Thoracic aorta (tissue), 2 donors: ENCODE results near the gene UBE4A. TPM values are rescaled to one million over a fixed set of nuclear protein-coding genes. Genes with fewer than 3 reads are reported as not detected.

Experiments
- ATAC-seq: fragments of 150-250 bp; one replicate; pipeline ENCODE4 v1.8.0; 2017; ENCODE audit warnings: low read depth; ENCODE audit not compliant: insufficient number of reproducible peaks, low FRiP score
- DNase-seq: peaks from one replicate; pipeline ENCODE4 v3.0.0-alpha.2; 2020; ENCODE audit warnings: low spot score
- H3K27ac ChIP-seq, 2 donors: fragments of 200-600 bp; sonication (generic); 1 replicate in 1 of 2; 2 replicates in 1 of 2; pipeline ENCODE4 v1.5.1; 2016; ENCODE audit warnings: mild to moderate bottlenecking in 2 of 2, moderate library complexity in 2 of 2
- H3K27me3 ChIP-seq: fragments of 200-600 bp; sonication (generic); replicated peaks from 2 replicates; pipeline ENCODE4 v1.6.0; 2016; ENCODE audit warnings: mild to moderate bottlenecking; ENCODE audit not compliant: insufficient read depth
- H3K36me3 ChIP-seq: fragments of 200-600 bp; sonication (generic); one replicate; pipeline ENCODE4 v1.5.1; 2016
- H3K4me1 ChIP-seq, 2 donors: fragments of 200-600 bp; sonication (generic); 1 replicate in 1 of 2; 2 replicates in 1 of 2; pipeline versions ENCODE4 v1.5.1 to v1.6.0; 2016; ENCODE audit warnings: low read depth in 2 of 2, mild to moderate bottlenecking in 1 of 2; ENCODE audit not compliant: control insufficient read depth in 1 of 2
- H3K4me3 ChIP-seq: fragments of 200-600 bp; sonication (generic); 2 replicates; pipeline ENCODE4 v1.5.1; 2016; ENCODE audit warnings: mild to moderate bottlenecking
- H3K9me3 ChIP-seq: fragments of 200-600 bp; sonication (generic); 2 replicates; pipeline ENCODE4 v1.5.1; 2016
- CTCF ChIP-seq: fragments of 200-600 bp; sonication (generic); IDR thresholded peaks from one replicate; pipeline ENCODE4 v1.5.1; 2019; ENCODE audit warnings: antibody characterized with exemption
- total RNA-seq, 2 donors: library from RNA; depleted of rRNA; stranded (reverse); fragments of >200 nt; gene quantifications; one replicate each; pipeline versions ENCODE4 v1.1.0 to v1.2.3, GENCODE V29; 2016

The UBE4A gene
- total RNA-seq, 2 donors from 2014 or later, result 37.1 to 49.0 TPM

GRCh38 chr11:118349475-118349874 is 9.9 kb upstream of the UBE4A start:
- no peak for DNase-seq
- Histone ChIP-seq H3K9me3 (no peaks in the 10 kb centered on the region), H3K4me1 (no peaks in the 10 kb centered on the region), H3K4me3 (no peak overlapping the region), H3K27me3 (no peaks in the 10 kb centered on the region), H3K27ac (no peak overlapping the region), H3K36me3 (no peaks in the 10 kb centered on the region)
- TF ChIP-seq CTCF, result no peak
- no peak for ATAC-seq

- ATAC-seq (no peak), DNase-seq (no peak)
- H3K27ac ChIP-seq, result no peak overlapping the region
Observed at GRCh38 chr11:118353084-118353710, 6.2 kb upstream of the UBE4A start.

GRCh38 chr11:118358071-118358470 is 1.3 kb upstream of the UBE4A start:
- no peaks in the 10 kb centered on the region for H3K36me3 ChIP-seq
- H3K4me3 ChIP-seq, result no peak overlapping the region
- no peaks in the 10 kb centered on the region for H3K9me3 ChIP-seq
- no peak overlapping the region for H3K27ac ChIP-seq
- H3K27me3 ChIP-seq, result no peaks in the 10 kb centered on the region
- no peak for TF ChIP-seq CTCF
- no peak for ATAC-seq
- H3K4me1 ChIP-seq, result peaks cover 10 to 18% of the 10 kb centered on the region in 2 donors
- no peak for DNase-seq

More at GRCh38 chr11:118353084-118353710, 6.2 kb upstream of the UBE4A start:
- peak; percentile 37 for TF ChIP-seq CTCF
- H3K27me3 ChIP-seq, result no peaks in the 10 kb centered on the region
- no peaks in the 10 kb centered on the region for H3K4me1 ChIP-seq
- no peaks in the 10 kb centered on the region for H3K9me3 ChIP-seq
- H3K4me3 ChIP-seq, result no peak overlapping the region
- no peaks in the 10 kb centered on the region for H3K36me3 ChIP-seq

- Histone ChIP-seq H3K9me3 (no peaks in the 10 kb centered on the region), H3K4me1 (peaks cover 9 to 16% of the 10 kb centered on the region in 2 donors), H3K4me3 (no peak overlapping the region), H3K27ac (no peak overlapping the region), H3K36me3 (peaks cover 31% of the 10 kb centered on the region), H3K27me3 (no peaks in the 10 kb centered on the region)
- DNase-seq, result no peak
- no peak for TF ChIP-seq CTCF
- ATAC-seq, result no peak
Observed at GRCh38 chr11:118364956-118365615, 5.7 kb downstream of the UBE4A start.

- ATAC-seq, result no peak
- Histone ChIP-seq H3K27ac (no peak overlapping the region), H3K9me3 (no peaks in the 10 kb centered on the region), H3K4me3 (no peak overlapping the region), H3K27me3 (no peaks in the 10 kb centered on the region), H3K4me1 (peaks cover 0 to 5% of the 10 kb centered on the region in 2 donors), H3K36me3 (peaks cover 43% of the 10 kb centered on the region)
- no peak for TF ChIP-seq CTCF
- no peak for DNase-seq
Observed at GRCh38 chr11:118366287-118366686, 6.9 kb downstream of the UBE4A start.
